Measurements from ENCODE around the gene PKDREJ.
"Not testable (repeated sequence)": the region's sequence is repeated elsewhere in the genome, so short reads cannot be mapped to it uniquely, and the experiment has no call there.

The PKDREJ gene

GRCh38 chr22:46287873-46288751 is 25.0 kb upstream of the PKDREJ start:
- no peak for DNase-seq

- DNase-seq: no peak
Measured at GRCh38 chr22:46286941-46287872, 24.1 kb upstream of the PKDREJ start.

- no peak for DNase-seq
Measured at GRCh38 chr22:46286006-46286405, 22.9 kb upstream of the PKDREJ start.

- no peak for DNase-seq
Measured at GRCh38 chr22:46281866-46282678, 18.9 kb upstream of the PKDREJ start.

- no peak for DNase-seq
Measured at GRCh38 chr22:46280999-46281623, 18.0 kb upstream of the PKDREJ start.

GRCh38 chr22:46280063-46280817 is 17.1 kb upstream of the PKDREJ start:
- DNase-seq: no peak

- DNase-seq: no peak
Measured at GRCh38 chr22:46278656-46279645, 15.8 kb upstream of the PKDREJ start.

GRCh38 chr22:46276563-46276962 is 13.4 kb upstream of the PKDREJ start:
- no peak for DNase-seq

- DNase-seq: no peak
Measured at GRCh38 chr22:46275455-46276122, 12.4 kb upstream of the PKDREJ start.

GRCh38 chr22:46274381-46274780 is 11.2 kb upstream of the PKDREJ start:
- DNase-seq: no peak

GRCh38 chr22:46273432-46274148 is 10.4 kb upstream of the PKDREJ start:
- DNase-seq: no peak

- DNase-seq: no peak
Measured at GRCh38 chr22:46272762-46273431, 9.8 kb upstream of the PKDREJ start.

GRCh38 chr22:46272196-46272595 is 9.1 kb upstream of the PKDREJ start:
- no peak for DNase-seq

GRCh38 chr22:46269564-46269963 is 6.4 kb upstream of the PKDREJ start:
- DNase-seq: no peak

GRCh38 chr22:46267431-46268279 is 4.5 kb upstream of the PKDREJ start, which contains the start of gene TTC38:
TTC38 (plus strand) TSS chr22:46268008; CDS start chr22:46268040, 32 bp downstream.
- DNase-seq: no peak

GRCh38 chr22:46265627-46266026 is 2.5 kb upstream of the PKDREJ start:
- DNase-seq: not testable (repeated sequence)

- not testable (repeated sequence) for DNase-seq
Measured at GRCh38 chr22:46264520-46264919, 1.4 kb upstream of the PKDREJ start.

Data from NCI-H524 treated with DMSO at 0.1 percent for 48 hours (cell line).